OCI-LY3 (cell line): ENCODE data around the gene CANX.

ENCODE experiments used
- H2AFZ ChIP-seq: fragments of 200-600, 300-600 bp; shearing (Covaris generic); 2 replicates; pipeline ENCODE4 v1.6.0; 2014; ENCODE audit warnings: antibody characterized with exemption, low read depth, low read length
- H3K27ac ChIP-seq: fragments of 200-600, 300-600 bp; sonication (generic); 2 replicates; pipeline ENCODE4 v1.5.1; 2014; ENCODE audit warnings: mild to moderate bottlenecking, low read length, moderate library complexity, mixed read lengths
- H3K27me3 ChIP-seq: fragments of 200-600, 300-600 bp; sonication (generic); 2 replicates; pipeline ENCODE4 v1.6.1; 2014; ENCODE audit warnings: low read depth, low read length, mixed read lengths
- H3K36me3 ChIP-seq: fragments of 200-600, 300-600 bp; sonication (generic); replicated peaks from 2 replicates; pipeline ENCODE3; 2014; ENCODE audit warnings: low read depth, low read length, mixed read lengths
- H3K4me1 ChIP-seq: fragments of 300-600, 200-600 bp; sonication (generic); 2 replicates; pipeline ENCODE4 v1.6.1; 2014; ENCODE audit warnings: low read length, mixed read lengths
- H3K4me2 ChIP-seq: fragments of 200-600, 300-600 bp; sonication (generic); 2 replicates; pipeline ENCODE4 v1.6.1; 2014; ENCODE audit warnings: low read length, mixed read lengths
- H3K4me3 ChIP-seq: fragments of 300-600, 200-600 bp; sonication (generic); 2 replicates; pipeline ENCODE4 v1.5.1; 2014; ENCODE audit warnings: antibody characterized with exemption, mild to moderate bottlenecking, low read length, moderate library complexity
- H3K79me2 ChIP-seq: fragments of 300-600, 200-600 bp; shearing (Covaris generic); 2 replicates; pipeline ENCODE4 v1.6.1; 2014; ENCODE audit warnings: mild to moderate bottlenecking, low read length, mixed read lengths
- H3K9ac ChIP-seq: fragments of 300-600, 200-600 bp; shearing (Covaris generic); 2 replicates; pipeline ENCODE4 v1.6.0; 2014; ENCODE audit warnings: mild to moderate bottlenecking, low read length, moderate library complexity
- H3K9me3 ChIP-seq: fragments of 200-600, 300-600 bp; shearing (Covaris generic); 2 replicates; pipeline ENCODE4 v1.6.1; 2014; ENCODE audit warnings: low read length, mixed read lengths; ENCODE audit not compliant: insufficient read depth
- H4K20me1 ChIP-seq: fragments of 200-600, 300-600 bp; sonication (generic); 2 replicates; pipeline ENCODE4 v1.6.1; 2016; ENCODE audit warnings: low read length, mixed read lengths; ENCODE audit not compliant: insufficient read depth
- CTCF ChIP-seq: fragments of 200-600, 300-600 bp; sonication (generic); IDR thresholded peaks from 2 replicates; pipeline ENCODE4 v1.5.1; 2014; ENCODE audit warnings: antibody characterized with exemption, low read length, low read depth
- EZH2phosphoT487 ChIP-seq: fragments of 200-600 bp; shearing (Covaris generic); IDR thresholded peaks from 2 replicates; pipeline ENCODE4 v1.6.1; 2018; ENCODE audit warnings: antibody characterized with exemption, mixed run types, low read depth

Gene CANX

GRCh38 chr5:179768326-179769085 is 69.7 kb downstream of the CANX start:
- H3K79me2 ChIP-seq, result peaks cover 44% of the 10 kb centered on the region
- peaks cover 28% of the 10 kb centered on the region for H4K20me1 ChIP-seq
- H3K4me1 ChIP-seq, result peaks cover 2% of the 10 kb centered on the region
- H3K9me3 ChIP-seq, result no peaks in the 10 kb centered on the region
- no peak overlapping the region for H3K4me2 ChIP-seq
- H3K27ac ChIP-seq, result no peak overlapping the region
- no peak overlapping the region for H3K9ac ChIP-seq
- H3K27me3 ChIP-seq, result no peaks in the 10 kb centered on the region
- TF ChIP-seq EZH2phosphoT487 (no peak), CTCF (peak; percentile 5; the same call in 1 of the 2 replicates)
- H2AFZ ChIP-seq, result no peak overlapping the region
- peaks cover 63% of the 10 kb centered on the region for H3K36me3 ChIP-seq
- no peak overlapping the region for H3K4me3 ChIP-seq

GRCh38 chr5:179769271-179769670 is 70.5 kb downstream of the CANX start:
- Histone ChIP-seq H3K4me2 (no peak overlapping the region), H3K9me3 (no peaks in the 10 kb centered on the region), H3K36me3 (peaks cover 70% of the 10 kb centered on the region), H3K27ac (no peak overlapping the region), H3K79me2 (peaks cover 36% of the 10 kb centered on the region), H3K4me1 (no peaks in the 10 kb centered on the region), H2AFZ (no peak overlapping the region), H3K27me3 (no peaks in the 10 kb centered on the region), H3K4me3 (no peak overlapping the region), H3K9ac (no peak overlapping the region), H4K20me1 (peaks cover 21% of the 10 kb centered on the region; the same call in 1 of the 2 replicates)
- TF ChIP-seq CTCF (no peak), EZH2phosphoT487 (no peak)

- H3K79me2 ChIP-seq, result peaks cover 36% of the 10 kb centered on the region
- peaks cover 21% of the 10 kb centered on the region; the same call in 1 of the 2 replicates for H4K20me1 ChIP-seq
- no peak overlapping the region for H3K27ac ChIP-seq
- no peaks in the 10 kb centered on the region for H3K27me3 ChIP-seq
- TF ChIP-seq CTCF (no peak), EZH2phosphoT487 (no peak)
- peaks cover 75% of the 10 kb centered on the region for H3K36me3 ChIP-seq
- H2AFZ ChIP-seq, result no peak overlapping the region
- no peak overlapping the region for H3K4me3 ChIP-seq
- H3K4me2 ChIP-seq, result no peak overlapping the region
- no peak overlapping the region for H3K9ac ChIP-seq
- no peaks in the 10 kb centered on the region for H3K4me1 ChIP-seq
- H3K9me3 ChIP-seq, result no peaks in the 10 kb centered on the region
Observed at GRCh38 chr5:179769796-179770195, 71.0 kb downstream of the CANX start.

GRCh38 chr5:179771311-179771895 is 72.6 kb downstream of the CANX start:
- Histone ChIP-seq H2AFZ (no peak overlapping the region), H3K36me3 (peaks cover 79% of the 10 kb centered on the region), H3K9me3 (no peaks in the 10 kb centered on the region), H3K9ac (no peak overlapping the region), H3K4me2 (no peak overlapping the region), H3K4me1 (no peaks in the 10 kb centered on the region), H3K4me3 (no peak overlapping the region), H3K27ac (no peak overlapping the region), H4K20me1 (peaks cover 17% of the 10 kb centered on the region; the same call in 1 of the 2 replicates), H3K27me3 (no peaks in the 10 kb centered on the region), H3K79me2 (peaks cover 21% of the 10 kb centered on the region)
- TF ChIP-seq EZH2phosphoT487, result no peak
- no peak for TF ChIP-seq CTCF
